Ovary (tissue), 3 donors: ENCODE data around the gene PJVK.

Experiments
- EP300 ChIP-seq: sonication (generic); formaldehyde crosslinking; IDR thresholded peaks from one replicate; pipeline ENCODE4 v1.6.1; 2017; ENCODE audit warnings: antibody characterized with exemption
- POLR2A ChIP-seq: fragments of 450-650 bp; IDR thresholded peaks from one replicate; pipeline ENCODE4 v1.6.1; 2017; ENCODE audit warnings: antibody characterized with exemption, mild to moderate bottlenecking, moderate library complexity
- TF ChIP-seq, protein P1 (sequence below), 3 donors: fragments of 450-650 bp in 2 of 3; fragments of 200-600 bp in 1 of 3; IDR thresholded peaks; one replicate each; pipeline versions ENCODE4 v1.5.1 to v1.8.0; 2016 to 2022; ENCODE audit warnings: antibody characterized with exemption in 3 of 3, mild to moderate bottlenecking in 1 of 3
- donor health status: DM: no; HTN: no; CAD: no.

- TF ChIP-seq, protein P1, sequence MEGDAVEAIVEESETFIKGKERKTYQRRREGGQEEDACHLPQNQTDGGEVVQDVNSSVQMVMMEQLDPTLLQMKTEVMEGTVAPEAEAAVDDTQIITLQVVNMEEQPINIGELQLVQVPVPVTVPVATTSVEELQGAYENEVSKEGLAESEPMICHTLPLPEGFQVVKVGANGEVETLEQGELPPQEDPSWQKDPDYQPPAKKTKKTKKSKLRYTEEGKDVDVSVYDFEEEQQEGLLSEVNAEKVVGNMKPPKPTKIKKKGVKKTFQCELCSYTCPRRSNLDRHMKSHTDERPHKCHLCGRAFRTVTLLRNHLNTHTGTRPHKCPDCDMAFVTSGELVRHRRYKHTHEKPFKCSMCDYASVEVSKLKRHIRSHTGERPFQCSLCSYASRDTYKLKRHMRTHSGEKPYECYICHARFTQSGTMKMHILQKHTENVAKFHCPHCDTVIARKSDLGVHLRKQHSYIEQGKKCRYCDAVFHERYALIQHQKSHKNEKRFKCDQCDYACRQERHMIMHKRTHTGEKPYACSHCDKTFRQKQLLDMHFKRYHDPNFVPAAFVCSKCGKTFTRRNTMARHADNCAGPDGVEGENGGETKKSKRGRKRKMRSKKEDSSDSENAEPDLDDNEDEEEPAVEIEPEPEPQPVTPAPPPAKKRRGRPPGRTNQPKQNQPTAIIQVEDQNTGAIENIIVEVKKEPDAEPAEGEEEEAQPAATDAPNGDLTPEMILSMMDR (IDR thresholded peaks at IDR 0.05): no peak
- TF ChIP-seq POLR2A: no peak
- no peak for TF ChIP-seq EP300
Measured at GRCh38 chr2:178403671-178404306, 47.4 kb upstream of the PJVK start.
